ENCODE data around the gene TPRA1.

DNA sequence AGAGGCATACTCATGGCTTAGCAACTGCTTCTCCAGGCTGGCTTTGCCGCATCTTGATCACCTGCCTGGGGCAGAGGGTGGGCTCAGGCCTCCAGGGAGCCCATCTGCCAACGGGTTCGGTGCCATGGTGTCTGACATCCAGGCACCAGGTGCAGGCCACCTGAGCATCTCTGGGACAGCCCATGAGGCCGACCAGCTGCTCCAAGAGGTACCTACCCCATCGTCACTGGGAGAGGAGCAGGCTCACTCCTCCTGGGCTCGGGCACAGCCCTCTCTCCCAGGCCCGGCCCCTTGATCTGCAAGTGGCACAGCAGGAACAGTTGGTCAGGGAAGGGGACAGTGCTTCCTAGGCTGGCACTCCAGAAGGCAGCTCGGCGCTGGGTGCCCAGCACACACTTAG, 21.9 kb downstream of the TPRA1 start:
- TF ChIP-seq POLR2A (IDR thresholded peaks at IDR 0.05): no peak
- TF ChIP-seq, protein P1, sequence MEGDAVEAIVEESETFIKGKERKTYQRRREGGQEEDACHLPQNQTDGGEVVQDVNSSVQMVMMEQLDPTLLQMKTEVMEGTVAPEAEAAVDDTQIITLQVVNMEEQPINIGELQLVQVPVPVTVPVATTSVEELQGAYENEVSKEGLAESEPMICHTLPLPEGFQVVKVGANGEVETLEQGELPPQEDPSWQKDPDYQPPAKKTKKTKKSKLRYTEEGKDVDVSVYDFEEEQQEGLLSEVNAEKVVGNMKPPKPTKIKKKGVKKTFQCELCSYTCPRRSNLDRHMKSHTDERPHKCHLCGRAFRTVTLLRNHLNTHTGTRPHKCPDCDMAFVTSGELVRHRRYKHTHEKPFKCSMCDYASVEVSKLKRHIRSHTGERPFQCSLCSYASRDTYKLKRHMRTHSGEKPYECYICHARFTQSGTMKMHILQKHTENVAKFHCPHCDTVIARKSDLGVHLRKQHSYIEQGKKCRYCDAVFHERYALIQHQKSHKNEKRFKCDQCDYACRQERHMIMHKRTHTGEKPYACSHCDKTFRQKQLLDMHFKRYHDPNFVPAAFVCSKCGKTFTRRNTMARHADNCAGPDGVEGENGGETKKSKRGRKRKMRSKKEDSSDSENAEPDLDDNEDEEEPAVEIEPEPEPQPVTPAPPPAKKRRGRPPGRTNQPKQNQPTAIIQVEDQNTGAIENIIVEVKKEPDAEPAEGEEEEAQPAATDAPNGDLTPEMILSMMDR (IDR thresholded peaks at IDR 0.05): no peak

Measured in thyroid gland (tissue), 4 donors.